ENCODE data around the gene LENG9.

The LENG9 gene

GRCh38 chr19:54435551-54436016 is 28.0 kb downstream of the LENG9 start:
- no peak for TF ChIP-seq YY1 (tag by site-specific recombination; IDR thresholded peaks at IDR 0.05)
- TF ChIP-seq ZNF658 (tag by site-specific recombination; IDR thresholded peaks at IDR 0.05): no peak
- no peak for TF ChIP-seq ZNF302 (tag by site-specific recombination; IDR thresholded peaks at IDR 0.05; ENCODE audit: low read depth)
- no peak for TF ChIP-seq ZFHX2 (tag by site-specific recombination; conservative IDR thresholded peaks at IDR 0.05)
- no peak for TF ChIP-seq ZNF24 (tag by site-specific recombination; IDR thresholded peaks at IDR 0.05)
- no peak for TF ChIP-seq SP3 (tag by site-specific recombination; IDR thresholded peaks at IDR 0.05)
- TF ChIP-seq GLI4 (tag by site-specific recombination; IDR thresholded peaks at IDR 0.05): no peak
- no peak for TF ChIP-seq ZNF639 (tag by site-specific recombination; IDR thresholded peaks at IDR 0.05)
- TF ChIP-seq ZFP41 (tag by site-specific recombination; IDR thresholded peaks at IDR 0.05; ENCODE audit: borderline replicate concordance): no peak
- H3K4me3 ChIP-seq (ENCODE audit: low read depth, low read length): no peak overlapping the region
- H3K4me1 ChIP-seq (ENCODE audit: control insufficient read depth, insufficient read depth, low read length): peaks cover 9% of the 10 kb centered on the region
- H3K36me3 ChIP-seq (ENCODE audit: control insufficient read depth in 2 of 2, insufficient read depth in 1 of 2, low read length in 2 of 2): peaks cover 0 to 10% of the 10 kb centered on the region in 2 experiments; a peak in 2 of 3 replicates
- no peak overlapping the region for H3K27ac ChIP-seq (ENCODE audit: extremely low read depth, low read depth, low read length)
- no peaks in the 10 kb centered on the region for H3K9me3 ChIP-seq (ENCODE audit: control insufficient read depth, insufficient read depth, low read depth, low read length)
- ChIA-PET POLR2A (no interaction called here), CTCF (interaction anchor here (0.6 to 1.2 kb wide), 2 partner anchors 12 to 71 kb away, joined by 3 to 5 read pairs; partner anchors contain the start of gene LAIR1)

DNA sequence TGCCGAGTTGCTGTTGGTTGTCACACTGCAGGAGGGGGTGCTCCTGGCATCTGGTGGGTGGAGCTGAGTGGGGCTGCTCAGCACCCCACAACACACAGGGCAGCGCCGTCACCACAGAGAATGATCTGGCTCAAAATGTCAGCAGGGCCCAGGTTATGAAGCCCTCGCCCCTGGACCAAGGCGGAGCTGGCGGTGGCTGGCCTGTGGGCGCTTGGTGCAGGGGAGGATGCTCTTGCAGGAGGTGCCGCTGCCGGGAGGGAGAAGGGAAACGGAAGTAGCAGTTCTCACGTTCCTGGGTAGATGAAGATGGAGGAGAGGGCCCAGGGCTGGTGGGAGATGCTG is 28.7 kb downstream of the LENG9 start:
- TF ChIP-seq HIC1 (tag by site-specific recombination; IDR thresholded peaks at IDR 0.05): 0 out of 2 replicates have a peak, but pooled peaks have one; percentile 11
- TF ChIP-seq ZNF433 (tag by site-specific recombination; IDR thresholded peaks at IDR 0.05; ENCODE audit: low read depth): no peak
- CTCF ChIA-PET: interaction anchor here (1.2 to 1.4 kb wide), 2 partner anchors 13 to 47 kb away, joined by 5 to 6 read pairs; no protein-coding TSS in a partner anchor
- POLR2A ChIA-PET: no interaction called here
- Histone ChIP-seq H3K36me3 (ENCODE audit: control insufficient read depth in 2 of 2, insufficient read depth in 1 of 2, low read length in 2 of 2) (peaks cover 0 to 10% of the 10 kb centered on the region in 2 experiments; a peak in 2 of 3 replicates), H3K4me1 (ENCODE audit: control insufficient read depth, insufficient read depth, low read length) (peaks cover 10% of the 10 kb centered on the region), H3K9me3 (ENCODE audit: control insufficient read depth, insufficient read depth, low read depth, low read length) (no peaks in the 10 kb centered on the region), H3K27ac (ENCODE audit: extremely low read depth, low read depth, low read length) (no peak overlapping the region), H3K4me3 (ENCODE audit: low read depth, low read length) (no peak overlapping the region)

DNA sequence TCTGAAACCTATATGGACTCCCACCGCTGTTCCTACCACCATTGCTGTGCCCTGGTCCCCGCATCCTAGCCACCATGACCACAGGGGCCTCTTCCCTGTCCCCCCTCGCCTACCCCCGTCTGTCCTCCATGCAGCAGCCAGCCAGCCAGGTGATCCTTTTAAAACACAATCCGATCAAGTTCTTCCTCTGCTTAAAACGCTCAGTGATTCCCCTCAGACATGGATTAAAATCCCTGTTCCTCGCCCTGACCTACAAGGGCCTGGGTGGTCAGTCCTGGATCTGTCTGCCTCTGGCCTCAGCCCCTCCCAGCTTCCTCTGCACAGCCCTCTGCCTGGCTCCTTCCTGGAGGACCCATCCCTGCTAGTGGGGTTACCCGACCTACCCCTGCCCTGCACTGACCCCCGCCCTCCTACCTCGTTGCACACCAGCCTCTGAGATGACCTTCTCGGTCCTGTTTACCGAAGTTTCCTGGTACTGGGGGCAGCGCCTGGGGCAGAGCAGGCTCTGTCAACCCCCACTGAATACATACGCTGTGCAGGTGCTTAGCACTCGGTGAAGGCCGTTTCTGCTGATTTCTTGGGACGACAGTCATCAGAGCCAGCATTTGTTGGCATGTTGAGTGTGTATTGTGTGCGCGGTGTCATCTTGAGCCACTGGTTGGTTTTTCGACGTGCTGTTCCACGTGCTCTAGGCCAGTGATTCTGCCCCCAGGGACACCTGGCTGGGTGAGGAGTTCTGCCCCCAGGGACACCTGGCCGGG is 29.3 kb downstream of the LENG9 start:
- ChIA-PET POLR2A (interaction anchor here (0.6 to 4.2 kb wide), 2 partner anchors 14 to 507 kb away, joined by 7 to 47 read pairs; partner anchors contain the start of gene LENG8), CTCF (interaction anchor here (0.6 to 1.4 kb wide), 5 partner anchors 10 to 1069 kb away, joined by 3 to 6 read pairs (median 5); no protein-coding TSS in a partner anchor)
- TF ChIP-seq ZNF561 (tag by site-specific recombination; IDR thresholded peaks at IDR 0.05; ENCODE audit: borderline replicate concordance) (no peak), ZNF560 (tag by site-specific recombination; IDR thresholded peaks at IDR 0.05; ENCODE audit: borderline replicate concordance) (no peak), ZNF138 (tag by site-specific recombination; IDR thresholded peaks at IDR 0.05; ENCODE audit: borderline replicate concordance) (no peak), ZSCAN16 (tag by site-specific recombination; IDR thresholded peaks at IDR 0.05) (0 out of 2 replicates have a peak, but pooled peaks have one; percentile 22), ZNF629 (tag by site-specific recombination; IDR thresholded peaks at IDR 0.05) (no peak), ZBTB21 (tag by site-specific recombination; IDR thresholded peaks at IDR 0.05) (no peak)
- H3K9me3 ChIP-seq (ENCODE audit: control insufficient read depth, insufficient read depth, low read depth, low read length): no peaks in the 10 kb centered on the region
- no peak overlapping the region for H3K27ac ChIP-seq (ENCODE audit: extremely low read depth, low read depth, low read length)
- H3K4me1 ChIP-seq (ENCODE audit: control insufficient read depth, insufficient read depth, low read length): peaks cover 10% of the 10 kb centered on the region
- no peak overlapping the region for H3K4me3 ChIP-seq (ENCODE audit: low read depth, low read length)
- peaks cover 0 to 10% of the 10 kb centered on the region in 2 experiments; a peak in 1 of 3 replicates for H3K36me3 ChIP-seq (ENCODE audit: control insufficient read depth in 2 of 2, insufficient read depth in 1 of 2, low read length in 2 of 2)
